NCI-H526 (cell line): ENCODE measurements around the gene ARFIP1.
"Not testable (repeated sequence)": the region's sequence is repeated elsewhere in the genome, so short reads cannot be mapped to it uniquely, and the experiment has no call there.

Source experiments
- DNase-seq, 2 experiments: peaks; one replicate each; lab custom pipeline; 2025; lab: John Stamatoyannopoulos, UW

Gene ARFIP1

DNA sequence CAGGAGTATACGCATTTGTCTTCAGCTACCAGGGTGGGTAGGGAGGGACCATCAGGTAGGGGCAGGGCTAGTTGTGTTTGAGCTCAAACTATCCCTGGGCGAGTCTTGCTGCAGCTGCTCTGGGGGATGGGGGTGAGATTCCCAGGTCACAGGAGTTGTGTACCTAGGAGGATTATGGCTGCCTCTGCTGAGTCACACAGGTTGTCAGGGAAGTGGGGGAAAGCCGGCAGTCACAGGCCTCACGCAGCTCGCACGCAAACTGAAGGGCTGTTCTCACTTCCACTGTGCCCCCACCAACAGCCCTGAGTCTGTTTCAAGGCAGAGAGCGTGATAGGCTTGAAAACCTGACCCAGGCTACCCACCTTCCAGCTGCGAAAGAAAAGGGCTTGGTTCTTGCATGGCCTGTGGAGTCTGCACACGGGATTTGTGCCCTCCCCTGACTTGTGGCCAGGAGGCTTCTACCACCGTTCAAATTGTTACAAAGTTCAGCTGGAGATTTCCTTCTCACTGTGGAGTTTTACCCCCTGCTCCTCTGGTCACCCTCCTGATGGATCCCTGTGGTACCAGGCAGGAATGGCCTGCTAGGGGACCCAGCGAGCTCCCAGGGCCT, 63.8 kb downstream of the ARFIP1 start:
- DNase-seq: no peak

DNA sequence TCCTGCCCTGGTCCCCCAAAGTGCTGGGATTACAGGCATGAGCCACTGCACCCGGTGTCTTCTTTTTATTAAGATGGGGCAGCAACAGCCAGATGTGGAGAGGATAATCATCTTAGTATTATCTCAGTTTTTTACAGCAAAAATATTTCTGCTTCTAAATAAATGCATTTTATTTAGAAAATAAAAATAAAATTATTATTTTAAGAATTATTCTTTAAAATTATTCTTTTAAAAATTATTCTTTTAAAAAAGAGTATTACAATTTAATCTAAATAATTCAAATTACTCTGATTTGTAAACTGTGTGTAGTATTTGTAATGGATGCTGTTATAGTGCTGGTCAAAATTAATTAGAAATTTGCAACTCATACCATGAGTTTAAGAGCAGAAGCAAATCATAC, 67.6 kb downstream of the ARFIP1 start:
- DNase-seq: no peak

DNA sequence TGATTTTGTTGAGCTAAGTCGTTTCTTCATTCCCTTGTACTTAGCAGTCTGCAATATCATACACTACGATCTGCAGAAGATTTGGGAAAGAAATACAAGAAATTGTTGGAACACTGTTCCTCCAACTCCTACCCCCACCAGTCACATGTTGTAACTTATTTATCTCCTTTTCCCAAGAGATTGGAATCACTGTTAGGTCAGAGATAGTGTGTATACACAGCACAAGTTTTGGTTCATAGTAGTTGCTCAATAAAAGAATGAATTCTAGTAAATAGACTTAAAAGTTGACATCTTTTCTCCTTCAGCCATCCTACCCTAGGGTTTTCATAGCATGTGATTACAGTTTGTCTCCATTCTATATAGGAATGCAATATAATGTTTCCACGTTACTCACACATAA, 68.8 kb downstream of the ARFIP1 start:
- no peak for DNase-seq

DNA sequence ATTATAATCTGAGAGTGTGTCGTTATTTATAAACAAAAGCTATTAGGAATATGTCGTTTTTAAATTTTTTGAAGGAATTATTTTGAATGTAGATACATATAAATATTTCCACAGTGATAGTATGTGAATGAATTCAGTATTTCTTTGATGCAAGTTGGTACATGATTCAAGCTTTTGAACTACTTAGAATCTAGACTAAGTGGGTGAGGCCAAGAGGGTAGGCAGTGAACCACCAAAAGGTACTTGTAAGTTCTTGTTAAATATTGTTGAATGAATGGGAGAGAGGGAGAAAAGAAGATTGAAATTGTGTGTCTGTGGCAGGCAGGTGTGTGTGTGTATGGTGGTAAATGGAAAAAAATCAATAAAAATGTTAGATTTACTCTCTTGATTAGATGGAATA, 69.6 kb downstream of the ARFIP1 start:
- no peak for DNase-seq

DNA sequence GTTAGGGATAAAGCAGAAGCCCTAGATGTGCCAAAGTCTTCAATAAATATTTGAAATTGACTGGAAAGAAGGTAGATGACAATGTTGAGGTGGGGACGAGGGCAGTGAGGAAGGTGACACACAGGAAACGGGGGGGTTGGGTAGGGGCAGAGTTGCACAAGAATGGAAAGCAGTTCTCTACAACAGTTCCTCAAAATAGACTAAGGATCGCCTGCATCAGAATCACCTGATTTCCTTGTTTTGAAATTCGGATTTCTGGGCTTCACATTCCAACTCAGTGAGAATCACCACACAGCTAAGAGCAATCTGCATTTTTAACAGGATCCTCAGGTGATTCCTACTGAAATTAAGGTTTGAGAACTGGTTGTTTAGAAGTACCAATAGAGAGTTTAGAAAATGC, 70.6 kb downstream of the ARFIP1 start:
- no peak for DNase-seq

DNA sequence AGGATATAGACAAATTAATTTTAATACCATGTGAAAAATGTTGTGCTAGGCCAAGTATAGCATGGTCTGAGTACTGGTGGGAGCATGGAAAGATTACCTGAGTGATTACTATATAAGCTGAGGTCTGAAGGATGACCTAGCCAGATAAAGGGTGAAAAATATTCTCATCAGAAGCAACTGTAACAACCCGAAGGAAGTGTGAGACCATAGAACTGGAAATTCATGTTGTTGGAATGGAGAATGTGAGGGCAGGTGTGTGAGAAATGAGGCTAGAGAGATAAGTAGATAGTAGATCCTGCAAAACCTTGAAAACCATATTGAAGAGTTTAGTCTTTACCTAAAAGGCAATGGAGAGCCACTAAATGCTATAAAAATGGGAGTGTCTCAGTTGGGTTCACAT, 71.5 kb downstream of the ARFIP1 start:
- no peak for DNase-seq

DNA sequence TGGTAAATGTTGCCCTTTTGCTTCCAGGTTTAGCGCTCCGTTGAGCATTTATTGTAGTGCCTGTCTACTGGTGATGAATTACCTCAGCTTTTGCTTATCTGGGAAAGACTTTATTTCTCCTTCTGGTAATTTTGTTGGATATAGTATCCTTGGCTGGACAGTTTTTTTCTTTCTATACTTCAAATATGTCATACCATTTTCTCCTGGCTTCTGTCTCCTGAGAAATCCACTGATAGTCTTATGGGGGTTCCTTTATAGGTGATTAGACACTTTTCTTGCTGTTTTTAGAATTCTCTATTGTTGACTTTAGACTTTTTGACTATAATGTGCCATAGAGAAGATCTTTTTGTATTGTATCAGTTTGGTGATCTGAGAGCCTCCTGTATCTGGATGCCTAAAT, 73.5 kb downstream of the ARFIP1 start:
- DNase-seq: no peak

DNA sequence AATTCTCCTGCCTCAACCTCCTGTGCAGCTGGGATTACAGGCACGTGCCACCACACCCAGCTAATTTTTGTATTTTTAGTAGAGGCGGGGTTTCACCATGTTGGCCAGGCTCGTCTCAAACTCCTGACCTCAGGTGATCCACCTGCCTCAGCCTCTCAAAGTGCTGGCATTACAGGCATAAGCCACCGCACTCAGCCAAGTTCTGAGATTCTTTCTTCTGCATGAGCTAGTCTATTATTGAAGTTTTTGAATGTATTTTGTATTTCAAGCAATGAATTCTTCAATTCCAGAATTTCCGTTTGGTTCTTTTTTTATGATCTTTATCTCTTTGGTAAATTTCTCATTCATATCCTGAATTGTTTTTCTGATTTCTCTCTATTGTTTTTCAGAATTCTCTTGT, 74.3 kb downstream of the ARFIP1 start:
- not testable (repeated sequence) for DNase-seq

DNA sequence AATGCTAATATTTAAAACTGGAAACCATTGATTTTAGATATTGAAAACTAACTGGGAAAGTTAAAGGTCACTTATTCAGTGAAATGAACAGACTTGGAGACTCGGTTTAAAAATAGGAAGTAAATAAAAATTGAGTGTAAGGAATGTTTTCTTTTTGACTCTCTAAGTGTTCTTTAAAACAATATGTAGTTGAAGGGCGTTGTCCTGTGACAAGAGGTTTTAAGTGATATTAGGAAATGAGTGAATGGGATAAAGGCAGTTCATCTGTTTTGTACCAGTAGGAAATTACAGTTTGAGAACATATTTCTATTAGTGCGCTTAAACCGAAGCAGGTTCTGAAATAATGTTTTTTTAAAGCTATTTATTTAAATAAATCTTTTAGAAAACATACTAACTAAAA, 77.2 kb downstream of the ARFIP1 start:
- DNase-seq: no peak

DNA sequence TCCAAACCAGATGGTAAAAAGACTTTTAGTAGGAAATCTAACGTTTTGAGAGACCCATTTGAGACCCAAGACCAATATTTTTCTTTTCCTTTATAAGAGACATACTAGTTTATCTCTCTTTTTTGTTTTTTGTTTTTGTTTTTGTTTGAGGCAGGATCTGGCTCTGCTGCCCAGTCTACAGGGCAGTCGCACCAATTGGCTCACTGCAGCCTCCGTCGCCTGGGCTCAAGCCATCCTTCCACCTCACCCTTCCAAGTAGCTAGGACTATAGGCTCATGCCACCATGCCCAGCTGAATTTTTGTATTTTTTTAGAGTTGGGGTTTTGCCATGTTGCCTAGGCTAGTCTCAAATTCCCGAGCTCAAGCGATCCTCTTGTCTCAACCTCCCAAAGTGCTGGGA, 79.2 kb downstream of the ARFIP1 start:
- no peak for DNase-seq

DNA sequence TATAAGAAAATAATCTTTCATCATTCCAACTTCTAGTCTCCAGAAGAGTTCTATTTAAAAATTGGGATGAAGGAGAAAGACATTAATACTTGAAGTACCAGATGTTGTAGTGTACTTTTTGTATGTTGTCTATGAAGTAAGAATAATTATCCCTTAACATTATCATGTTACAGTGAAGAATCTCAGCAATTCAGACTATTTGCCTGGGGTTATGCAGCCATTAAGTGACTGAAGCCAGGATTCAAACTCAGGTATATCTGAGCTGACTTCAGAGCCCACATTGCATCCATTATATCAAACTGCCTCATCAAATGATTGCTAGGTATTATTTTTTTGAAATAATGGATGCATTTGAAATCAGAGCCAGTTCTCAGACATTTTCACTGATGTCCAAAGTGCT, 80.3 kb downstream of the ARFIP1 start:
- no peak for DNase-seq

DNA sequence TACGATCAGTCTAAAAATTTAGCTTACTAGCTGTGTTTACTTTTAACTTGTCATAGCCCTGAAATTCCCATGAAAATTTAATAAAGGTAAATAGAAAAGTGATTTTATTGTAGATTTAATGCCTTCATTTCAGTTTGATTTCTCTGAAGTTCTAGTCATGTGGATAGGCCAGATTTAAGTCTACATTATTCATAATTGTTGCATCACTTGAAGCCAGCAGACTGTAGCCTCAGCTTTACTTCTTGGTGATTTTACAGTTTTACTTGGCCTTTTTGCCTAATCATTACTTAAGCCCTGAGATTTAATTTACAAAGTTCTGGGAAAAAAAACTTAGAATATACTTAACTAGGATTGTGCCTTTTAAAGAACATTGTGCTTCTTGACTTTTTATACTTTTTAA, 82.9 kb downstream of the ARFIP1 start:
- DNase-seq: no peak

DNA sequence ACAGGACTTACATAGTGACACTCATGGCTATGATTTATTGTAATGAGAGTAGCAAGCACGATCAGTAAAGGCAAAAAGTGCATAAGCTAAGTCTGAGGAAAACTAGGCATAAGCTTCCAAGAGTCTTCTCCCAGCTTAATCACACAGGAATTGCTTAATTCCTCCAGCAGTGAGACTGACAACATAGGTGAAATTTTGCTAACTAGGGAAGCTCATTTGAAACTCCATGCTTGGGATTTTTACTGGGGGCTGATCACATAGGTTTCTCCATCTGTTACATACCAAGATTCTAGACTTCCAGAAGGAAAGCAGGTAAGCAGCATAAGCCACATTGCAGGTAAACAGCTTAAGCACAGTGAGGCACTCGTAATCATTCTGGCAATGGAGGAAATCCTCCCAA, 84.6 kb downstream of the ARFIP1 start:
- no peak for DNase-seq

DNA sequence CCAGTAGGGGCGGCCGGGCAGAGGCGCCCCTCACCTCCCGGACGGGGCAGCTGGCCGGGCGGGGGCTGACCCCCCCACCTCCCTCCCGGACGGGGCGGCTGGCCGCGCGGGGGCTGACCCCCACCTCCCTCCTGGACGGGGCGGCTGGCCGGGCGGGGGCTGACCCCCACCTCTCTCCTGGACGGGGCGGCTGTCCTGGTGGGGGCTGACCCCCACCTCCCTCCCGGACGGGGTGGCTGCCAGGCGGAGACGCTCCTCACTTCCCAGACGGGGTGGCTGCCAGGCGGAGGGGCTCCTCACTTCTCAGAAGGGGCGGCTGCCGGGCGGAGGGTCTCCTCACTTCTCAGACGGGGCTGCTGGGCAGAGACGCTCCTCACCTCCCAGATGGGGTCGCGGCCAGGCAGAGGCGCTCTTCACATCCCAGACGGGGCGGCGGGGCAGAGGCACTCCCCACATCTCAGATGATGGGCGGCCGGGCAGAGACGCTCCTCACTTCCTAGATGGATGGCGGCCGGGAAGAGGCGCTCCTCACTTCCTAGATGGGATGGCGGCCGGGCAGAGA, 86.8 kb downstream of the ARFIP1 start:
- DNase-seq: not testable (repeated sequence)

DNA sequence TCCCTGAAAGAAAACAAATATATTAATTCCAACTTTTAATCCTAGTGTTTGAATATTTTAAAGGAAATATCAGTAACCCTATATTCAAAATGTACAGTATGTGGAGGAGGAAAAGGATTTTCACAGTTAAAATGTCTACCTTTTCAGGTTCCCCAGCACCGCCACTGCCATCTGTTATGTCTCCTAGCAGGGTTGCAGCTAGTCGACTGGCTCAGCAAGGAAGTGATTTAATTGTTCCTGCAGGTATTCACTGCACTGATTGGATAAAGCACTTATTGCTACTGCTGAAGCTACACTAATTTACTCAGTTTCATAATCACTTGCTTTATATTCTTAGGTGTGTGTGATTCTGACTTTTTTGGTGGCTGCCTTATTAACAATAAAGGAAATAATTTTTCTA, 90.9 kb downstream of the ARFIP1 start:
- no peak for DNase-seq

DNA sequence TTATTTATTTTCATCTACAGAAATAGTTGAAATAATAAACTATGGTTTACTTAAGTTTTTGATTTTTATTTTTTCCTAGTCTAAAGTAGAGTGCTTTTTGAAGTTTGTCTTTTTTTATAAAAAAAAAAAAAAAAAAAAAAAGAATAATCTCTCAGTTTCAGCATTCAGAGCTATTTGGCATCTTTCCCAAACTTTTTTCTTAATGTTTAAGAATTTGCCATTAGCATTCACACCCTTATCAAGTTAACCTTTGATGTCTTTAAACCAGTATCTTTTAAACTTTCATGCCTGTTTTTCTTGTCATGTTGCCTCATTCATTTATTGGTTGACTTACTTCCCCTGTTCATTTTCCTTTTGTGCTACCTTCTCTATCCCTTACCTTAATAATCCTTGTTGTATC, 95.5 kb downstream of the ARFIP1 start:
- no peak for DNase-seq

DNA sequence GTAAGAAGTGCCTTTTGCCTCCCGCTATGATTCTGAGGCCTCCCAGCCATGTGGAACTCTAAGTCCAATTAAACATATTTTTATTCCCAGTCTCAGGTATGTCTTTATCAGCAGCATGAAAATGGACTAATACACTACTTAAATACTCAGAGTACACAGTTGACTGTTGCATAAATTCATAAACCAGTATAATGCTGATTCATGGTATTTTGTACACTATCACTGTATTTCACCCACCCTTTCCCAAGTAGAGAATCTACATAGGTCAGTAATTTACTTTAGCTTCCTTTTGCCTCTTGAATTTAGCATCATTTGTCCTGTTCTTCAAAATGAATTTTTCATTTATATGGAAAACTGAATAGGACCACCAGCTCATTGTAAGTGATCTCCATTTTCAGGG, 98.1 kb downstream of the ARFIP1 start:
- DNase-seq: no peak

DNA sequence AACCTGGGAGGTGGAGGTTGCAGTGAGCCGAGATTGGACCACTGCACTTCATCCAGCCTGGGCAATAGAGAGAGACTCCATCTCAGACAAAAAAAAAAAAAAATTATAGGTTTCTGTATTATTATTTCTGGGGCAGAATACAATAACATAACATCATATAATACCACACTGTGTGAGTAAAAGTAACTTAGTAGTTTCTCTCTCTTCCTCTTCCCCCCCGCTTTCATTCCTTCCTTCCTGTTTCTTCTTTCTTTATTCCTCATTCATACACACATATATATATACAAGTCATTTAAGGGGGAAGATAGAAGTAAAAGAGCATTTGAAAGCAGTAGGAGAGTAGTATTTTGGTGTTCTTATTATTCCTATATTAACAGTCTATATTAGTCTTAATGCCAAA, 100.5 kb downstream of the ARFIP1 start:
- DNase-seq: no peak

DNA sequence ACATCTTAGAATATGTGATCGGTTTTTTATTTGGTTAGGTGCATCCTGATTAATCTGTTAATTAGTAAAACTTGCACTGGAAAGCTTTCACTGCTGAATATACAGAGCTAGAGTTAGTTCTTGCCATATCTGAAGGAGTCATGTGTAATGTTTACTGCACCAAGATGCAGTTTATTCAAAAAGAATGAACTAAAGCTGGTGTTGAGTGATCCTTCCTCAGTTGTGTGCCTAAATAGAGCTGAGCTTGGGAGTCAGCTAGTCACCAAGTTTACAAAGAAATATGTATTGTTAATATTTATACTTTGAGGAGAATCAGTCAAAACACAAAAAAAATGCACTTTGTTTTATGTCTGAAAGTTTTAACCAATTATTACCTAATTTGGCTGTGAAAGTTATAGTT, 102.2 kb downstream of the ARFIP1 start:
- no peak for DNase-seq

DNA sequence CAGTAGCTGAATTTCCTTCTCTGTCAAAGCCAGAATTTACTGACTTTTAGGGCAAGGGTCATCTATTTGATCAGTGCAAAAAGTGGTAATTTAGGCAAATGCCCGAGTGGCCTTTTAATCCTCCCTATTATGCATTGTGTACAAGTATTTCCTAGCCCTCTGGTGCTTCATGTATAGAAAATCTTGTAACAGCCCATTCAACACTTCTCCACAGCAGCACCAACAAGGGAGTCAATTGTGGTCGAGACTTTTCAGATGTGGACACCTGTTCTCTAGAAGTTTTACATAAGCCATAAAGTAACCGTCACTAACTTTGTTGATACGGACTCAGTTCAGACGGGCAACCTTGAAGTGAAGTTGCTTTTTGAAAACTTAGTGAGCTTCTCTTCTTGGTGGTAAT, 105.4 kb downstream of the ARFIP1 start:
- peak in 1 of 2 experiments; percentile 38 for DNase-seq

DNA sequence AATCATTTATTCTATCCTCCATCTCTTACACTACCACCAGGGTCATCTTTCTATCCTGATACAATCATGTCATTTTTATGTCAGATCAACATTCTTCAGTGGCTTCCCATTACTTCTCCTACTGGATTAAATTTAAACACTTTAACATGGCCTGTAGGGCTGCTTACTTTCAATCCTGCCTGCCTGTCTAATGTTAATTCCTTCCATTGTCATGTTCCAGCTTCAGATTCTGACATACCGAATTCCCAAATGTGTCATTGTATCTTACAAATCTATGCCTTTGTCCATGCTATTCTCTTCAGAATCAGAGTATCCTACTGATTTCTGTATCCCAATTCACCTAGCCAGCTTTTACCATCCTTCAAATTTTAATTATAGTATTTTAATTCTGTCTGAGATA, 106.4 kb downstream of the ARFIP1 start:
- DNase-seq: no peak

DNA sequence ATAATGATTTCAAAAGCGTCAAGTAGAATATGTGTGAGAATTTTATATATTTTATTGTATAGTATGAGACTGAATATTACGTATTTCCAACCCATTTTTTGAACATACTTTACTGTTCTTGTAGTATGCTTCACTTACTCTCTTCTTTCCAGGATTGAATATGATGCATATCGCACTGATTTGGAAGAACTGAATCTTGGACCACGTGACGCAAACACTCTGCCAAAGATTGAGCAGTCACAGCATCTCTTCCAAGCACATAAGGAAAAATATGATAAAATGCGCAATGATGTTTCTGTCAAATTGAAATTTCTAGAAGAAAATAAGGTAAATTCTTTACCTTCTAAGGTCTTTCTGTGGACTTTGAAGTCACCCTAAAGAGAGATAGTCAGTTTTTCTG, 108.2 kb downstream of the ARFIP1 start:
- DNase-seq: no peak

DNA sequence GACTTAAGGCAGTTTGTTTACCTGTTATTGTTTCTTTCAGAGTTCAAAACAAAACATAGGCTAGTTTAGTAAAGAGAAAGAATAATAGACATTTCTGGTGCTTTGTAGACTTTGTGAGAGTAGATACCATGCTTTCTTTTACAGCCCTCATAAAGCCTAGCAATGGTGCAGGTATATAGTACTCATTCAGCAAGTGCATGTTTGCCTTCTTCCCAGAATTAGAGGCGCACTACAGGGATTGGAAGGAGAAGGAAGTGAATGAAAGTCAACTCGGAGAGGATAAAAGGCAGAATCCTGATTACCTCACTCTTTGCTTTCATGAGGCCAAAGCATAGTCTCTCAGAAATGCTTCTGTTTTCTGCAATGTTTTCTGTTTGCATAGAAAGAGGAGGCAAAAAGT, 113.2 kb downstream of the ARFIP1 start:
- DNase-seq: no peak

DNA sequence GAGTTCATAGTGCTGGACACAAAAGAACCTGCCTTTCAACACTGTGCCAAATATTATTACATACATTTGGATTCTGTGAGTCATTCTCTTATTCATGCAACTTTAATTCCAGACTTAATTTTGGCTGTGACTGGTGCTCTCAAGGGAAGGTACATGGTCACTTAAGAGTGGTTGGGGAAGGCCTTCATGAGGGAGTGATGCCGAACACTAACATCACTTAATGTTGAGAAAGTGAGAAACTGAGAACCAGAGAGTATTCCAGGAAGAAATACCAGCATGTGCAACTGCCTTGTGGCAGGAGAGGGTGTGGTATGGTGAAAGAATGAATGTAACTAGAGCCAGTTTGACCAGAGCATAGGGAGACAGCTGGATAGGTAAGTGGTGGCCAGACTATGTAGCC, 114.9 kb downstream of the ARFIP1 start:
- no peak for DNase-seq

DNA sequence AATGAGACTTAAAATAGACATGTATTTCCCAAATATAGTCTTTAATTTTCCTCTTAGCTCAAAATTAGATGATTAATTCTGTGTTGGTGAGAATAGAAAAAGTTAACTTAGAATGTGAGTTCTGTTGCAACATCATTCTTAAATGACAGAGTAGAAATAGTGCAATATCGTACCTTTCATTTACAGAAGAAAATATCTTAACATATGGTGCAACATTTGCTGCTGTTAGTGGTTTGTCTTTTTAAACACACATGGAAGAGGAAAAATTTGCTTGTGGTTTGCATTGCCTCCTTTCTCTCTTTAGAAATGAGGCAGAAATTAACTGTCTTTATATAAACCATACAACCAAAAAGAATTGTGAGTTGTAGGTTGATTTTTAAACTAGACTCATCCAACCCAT, 117.1 kb downstream of the ARFIP1 start:
- peak; percentile 35 to 62 for DNase-seq
